Measurements from ENCODE around the gene GPC5.

GPC5 gene

DNA sequence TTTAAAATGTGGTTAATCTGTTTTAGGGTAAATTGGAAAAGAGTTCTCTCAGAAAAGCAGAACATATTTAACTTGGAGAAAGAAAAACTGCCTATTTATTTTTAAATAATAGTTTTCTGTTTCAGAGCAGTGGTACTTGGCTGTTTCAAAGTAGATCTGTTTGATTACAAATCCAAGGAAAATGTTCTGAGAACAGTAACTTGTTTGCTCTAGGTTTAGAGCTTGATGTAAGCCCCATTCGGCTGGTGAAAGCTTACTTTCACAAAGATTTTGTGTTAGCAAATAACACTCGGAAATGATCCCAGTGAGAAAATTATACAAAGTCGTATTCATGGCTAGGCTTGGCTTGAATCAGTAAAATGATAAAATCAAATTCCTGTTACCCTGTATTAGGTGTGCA is 1432.4 kb downstream of the GPC5 start:
- Histone ChIP-seq H2AFZ (ENCODE audit: low read depth, low read length, severe bottlenecking) (no peak overlapping the region), H3K79me2 (ENCODE audit: insufficient read depth, low read length) (no peaks in the 10 kb centered on the region), H3K9me3 (ENCODE audit: insufficient read depth, low read length) (no peaks in the 10 kb centered on the region), H3K36me3 (ENCODE audit: low read length) (no peaks in the 10 kb centered on the region), H3K4me3 (ENCODE audit: insufficient read depth, low read length, poor library complexity, severe bottlenecking) (no peak overlapping the region), H3K27me3 (ENCODE audit: low read length) (no peaks in the 10 kb centered on the region), H3K4me2 (ENCODE audit: low read depth, low read length, poor library complexity, severe bottlenecking) (no peak overlapping the region), H3F3A (ENCODE audit: insufficient read depth) (no peaks in the 10 kb centered on the region), H3K27ac (ENCODE audit: low read depth, low read length) (no peak overlapping the region), H4K20me1 (ENCODE audit: low read depth, low read length) (no peaks in the 10 kb centered on the region), H3K9ac (ENCODE audit: low read length) (no peak overlapping the region), H3K9me2 (replicated peaks; ENCODE audit: insufficient read depth, low read length) (no peaks in the 10 kb centered on the region)
- no peak for TF ChIP-seq CTCF (IDR thresholded peaks at IDR 0.05; ENCODE audit: insufficient read depth, low read length, poor library complexity, severe bottlenecking)

- H3K79me2 ChIP-seq (ENCODE audit: insufficient read depth, low read length), result no peaks in the 10 kb centered on the region
- H3K9me2 ChIP-seq (replicated peaks; ENCODE audit: insufficient read depth, low read length), result no peaks in the 10 kb centered on the region
- no peaks in the 10 kb centered on the region for H3F3A ChIP-seq (ENCODE audit: insufficient read depth)
- H4K20me1 ChIP-seq (ENCODE audit: low read depth, low read length), result no peaks in the 10 kb centered on the region
- no peaks in the 10 kb centered on the region for H3K9me3 ChIP-seq (ENCODE audit: insufficient read depth, low read length)
- no peaks in the 10 kb centered on the region for H3K36me3 ChIP-seq (ENCODE audit: low read length)
- H3K27ac ChIP-seq (ENCODE audit: low read depth, low read length), result no peak overlapping the region
- no peak overlapping the region for H3K4me2 ChIP-seq (ENCODE audit: low read depth, low read length, poor library complexity, severe bottlenecking)
- no peaks in the 10 kb centered on the region for H3K27me3 ChIP-seq (ENCODE audit: low read length)
- no peak overlapping the region for H3K9ac ChIP-seq (ENCODE audit: low read length)
- no peak overlapping the region for H3K4me3 ChIP-seq (ENCODE audit: insufficient read depth, low read length, poor library complexity, severe bottlenecking)
- no peak overlapping the region for H2AFZ ChIP-seq (ENCODE audit: low read depth, low read length, severe bottlenecking)
- TF ChIP-seq EZH2phosphoT487 (conservative IDR thresholded peaks at IDR 0.05; ENCODE audit: low read length), result no peak
- no peak for TF ChIP-seq CTCF (IDR thresholded peaks at IDR 0.05; ENCODE audit: insufficient read depth, low read length, poor library complexity, severe bottlenecking)
Observed at GRCh38 chr13:92833071-92833470, 1434.7 kb downstream of the GPC5 start.

- no peaks in the 10 kb centered on the region for H3F3A ChIP-seq (ENCODE audit: insufficient read depth)
- H3K9ac ChIP-seq (ENCODE audit: low read length), result no peak overlapping the region
- no peaks in the 10 kb centered on the region for H3K9me3 ChIP-seq (ENCODE audit: insufficient read depth, low read length)
- H3K27ac ChIP-seq (ENCODE audit: low read depth, low read length), result no peak overlapping the region
- no peaks in the 10 kb centered on the region for H3K79me2 ChIP-seq (ENCODE audit: insufficient read depth, low read length)
- H3K36me3 ChIP-seq (ENCODE audit: low read length), result no peaks in the 10 kb centered on the region
- no peak overlapping the region for H2AFZ ChIP-seq (ENCODE audit: low read depth, low read length, severe bottlenecking)
- no peaks in the 10 kb centered on the region for H3K9me2 ChIP-seq (replicated peaks; ENCODE audit: insufficient read depth, low read length)
- no peak overlapping the region for H3K4me2 ChIP-seq (ENCODE audit: low read depth, low read length, poor library complexity, severe bottlenecking)
- H4K20me1 ChIP-seq (ENCODE audit: low read depth, low read length), result no peaks in the 10 kb centered on the region
- no peaks in the 10 kb centered on the region for H3K27me3 ChIP-seq (ENCODE audit: low read length)
- no peak for TF ChIP-seq EZH2phosphoT487 (conservative IDR thresholded peaks at IDR 0.05; ENCODE audit: low read length)
- TF ChIP-seq CTCF (IDR thresholded peaks at IDR 0.05; ENCODE audit: insufficient read depth, low read length, poor library complexity, severe bottlenecking), result no peak
- H3K4me3 ChIP-seq (ENCODE audit: insufficient read depth, low read length, poor library complexity, severe bottlenecking), result no peak overlapping the region
Observed at GRCh38 chr13:92836171-92836570, 1437.8 kb downstream of the GPC5 start.

- Histone ChIP-seq H3K9me3 (ENCODE audit: insufficient read depth, low read length) (no peaks in the 10 kb centered on the region), H3K36me3 (ENCODE audit: low read length) (no peaks in the 10 kb centered on the region), H2AFZ (ENCODE audit: low read depth, low read length, severe bottlenecking) (no peak overlapping the region), H3K27me3 (ENCODE audit: low read length) (no peaks in the 10 kb centered on the region), H3F3A (ENCODE audit: insufficient read depth) (no peaks in the 10 kb centered on the region), H3K4me2 (ENCODE audit: low read depth, low read length, poor library complexity, severe bottlenecking) (no peak overlapping the region), H3K9me2 (replicated peaks; ENCODE audit: insufficient read depth, low read length) (no peaks in the 10 kb centered on the region), H4K20me1 (ENCODE audit: low read depth, low read length) (no peaks in the 10 kb centered on the region), H3K79me2 (ENCODE audit: insufficient read depth, low read length) (no peaks in the 10 kb centered on the region), H3K27ac (ENCODE audit: low read depth, low read length) (no peak overlapping the region), H3K4me3 (ENCODE audit: insufficient read depth, low read length, poor library complexity, severe bottlenecking) (no peak overlapping the region), H3K9ac (ENCODE audit: low read length) (no peak overlapping the region)
- TF ChIP-seq EZH2phosphoT487 (conservative IDR thresholded peaks at IDR 0.05; ENCODE audit: low read length) (no peak), CTCF (IDR thresholded peaks at IDR 0.05; ENCODE audit: insufficient read depth, low read length, poor library complexity, severe bottlenecking) (no peak)
Observed at GRCh38 chr13:92838786-92839185, 1440.4 kb downstream of the GPC5 start.

Measured in SU-DHL-6 (cell line).